GM23248 (cell line): ENCODE measurements around the gene OR6X1. TPM values are rescaled to one million over a fixed set of nuclear protein-coding genes. Genes with fewer than 3 reads are reported as not detected.
"Not testable (repeated sequence)": the region's sequence is repeated elsewhere in the genome, so short reads cannot be mapped to it uniquely, and the experiment has no call there.

Experiments used
- DNase-seq: peaks from one replicate; pipeline ENCODE4 v3.0.0-alpha.2; 2015
- H2AFZ ChIP-seq: fragments of 200-600 bp; sonication (generic); 2 replicates; pipeline ENCODE4 v1.6.1; 2016; ENCODE audit warnings: antibody characterized with exemption
- H3F3A ChIP-seq: fragments of 200-600 bp; sonication (generic); 2 replicates; pipeline ENCODE4 v1.6.1; 2016; ENCODE audit warnings: mild to moderate bottlenecking, antibody characterized with exemption, mixed run types; ENCODE audit not compliant: insufficient read depth
- H3K27ac ChIP-seq: fragments of 200-600 bp; sonication (generic); 2 replicates; pipeline ENCODE4 v1.5.1; 2016; ENCODE audit warnings: mild to moderate bottlenecking
- H3K27me3 ChIP-seq: fragments of 200-600 bp; sonication (generic); replicated peaks from 2 replicates; pipeline ENCODE4 v1.6.1; 2016; ENCODE audit warnings: mild to moderate bottlenecking; ENCODE audit not compliant: insufficient read depth
- H3K36me3 ChIP-seq: fragments of 200-600 bp; sonication (generic); 2 replicates; pipeline ENCODE4 v1.6.1; 2016; ENCODE audit warnings: low read depth, mild to moderate bottlenecking
- H3K4me1 ChIP-seq: fragments of 200-600 bp; sonication (generic); 2 replicates; pipeline ENCODE4 v1.6.1; 2016; ENCODE audit warnings: mild to moderate bottlenecking; ENCODE audit not compliant: insufficient read depth
- H3K4me2 ChIP-seq: fragments of 200-600 bp; sonication (generic); one replicate; pipeline ENCODE4 v1.6.1; 2016; ENCODE audit warnings: mild to moderate bottlenecking; ENCODE audit not compliant: unreplicated experiment
- H3K4me3 ChIP-seq: fragments of 200-600 bp; sonication (generic); 2 replicates; pipeline ENCODE4 v1.5.1; 2016; ENCODE audit warnings: mild to moderate bottlenecking
- H3K79me2 ChIP-seq: fragments of 200-600 bp; sonication (generic); 2 replicates; pipeline ENCODE4 v1.6.1; 2016; ENCODE audit warnings: mild to moderate bottlenecking; ENCODE audit not compliant: insufficient read depth
- H3K9ac ChIP-seq: fragments of 200-600 bp; sonication (generic); 2 replicates; pipeline ENCODE4 v1.6.1; 2016; ENCODE audit warnings: mild to moderate bottlenecking
- H3K9me2 ChIP-seq: fragments of 200-600 bp; sonication (generic); 2 replicates; pipeline ENCODE4 v1.6.1; 2016; ENCODE audit warnings: mixed run types, mild to moderate bottlenecking, moderate library complexity; ENCODE audit not compliant: insufficient read depth
- H3K9me3 ChIP-seq: fragments of 200-600 bp; sonication (generic); one replicate; pipeline ENCODE4 v1.6.1; 2017; ENCODE audit warnings: low read depth
- H4K20me1 ChIP-seq: fragments of 200-600 bp; sonication (generic); 2 replicates; pipeline ENCODE4 v1.6.0; 2016; ENCODE audit not compliant: insufficient read depth
- EZH2 ChIP-seq: fragments of 200-600 bp; sonication (generic); IDR thresholded peaks from 2 replicates; pipeline ENCODE4 v1.6.1; 2018; ENCODE audit warnings: antibody characterized with exemption, mild to moderate bottlenecking; ENCODE audit not compliant: insufficient read depth, poor library complexity, severe bottlenecking
- EZH2phosphoT487 ChIP-seq: fragments of 200-600 bp; sonication (generic); IDR thresholded peaks from 2 replicates; pipeline ENCODE4 v1.6.1; 2018; ENCODE audit warnings: antibody characterized with exemption, moderate library complexity, mild to moderate bottlenecking, low read depth; ENCODE audit not compliant: insufficient read depth
- WGBS, 2 experiments: methylation state at CpG; one replicate each; pipeline ENCODE4 v1.1.6; 2015 to 2017; ENCODE audit warnings: low lambda C conversion rate in 2 of 2, low coverage in 1 of 2; ENCODE audit errors: missing lambda C conversion rate in 2 of 2; 5-methylcytosine and 5-hydroxymethylcytosine counted together
- in situ Hi-C: fragments of 300-500 bp; cut with MboI; formaldehyde crosslinking; loops from 2 replicates; pipeline ENCODE4 v1.15.0; 2020
- polyA plus RNA-seq: library from polyadenylated mRNA; unstranded; fragments of >200 nt; fragmentation: Nextera tagmentation; extraction: Ambion mirVana; gene quantifications from 2 replicates; pipeline ENCODE4 v1.2.1, GENCODE V29; 2016
- total RNA-seq: library from RNA; depleted of rRNA; stranded (reverse); fragments of >200 nt; shearing (Covaris generic); gene quantifications from 2 replicates; pipeline ENCODE4 v1.2.3, GENCODE V29; 2014

Gene OR6X1
- total and polyA plus RNA-seq, 2 experiments from 2014 or later: not detected

GRCh38 chr11:123718469-123718868, 35.8 kb downstream of the OR6X1 start:
- Histone ChIP-seq H3K27ac (no peak overlapping the region), H2AFZ (no peak overlapping the region), H3K79me2 (no peaks in the 10 kb centered on the region), H3K9me2 (no peaks in the 10 kb centered on the region), H3K4me1 (no peaks in the 10 kb centered on the region), H4K20me1 (no peaks in the 10 kb centered on the region), H3K36me3 (0 out of 2 replicates have a peak, but pooled peaks cover 5% of the 10 kb centered on the region), H3K4me3 (no peak overlapping the region), H3K4me2 (no peak overlapping the region), H3K9ac (no peak overlapping the region), H3F3A (no peaks in the 10 kb centered on the region), H3K9me3 (no peaks in the 10 kb centered on the region), H3K27me3 (peaks cover 18% of the 10 kb centered on the region)
- in situ Hi-C loops: no loop called here
- 91 to 93% methylated on average over 4 of the region's 4 CpGs for WGBS, 2 experiments
- DNase-seq: no peak
- TF ChIP-seq EZH2 (no peak), EZH2phosphoT487 (no peak)

DNA sequence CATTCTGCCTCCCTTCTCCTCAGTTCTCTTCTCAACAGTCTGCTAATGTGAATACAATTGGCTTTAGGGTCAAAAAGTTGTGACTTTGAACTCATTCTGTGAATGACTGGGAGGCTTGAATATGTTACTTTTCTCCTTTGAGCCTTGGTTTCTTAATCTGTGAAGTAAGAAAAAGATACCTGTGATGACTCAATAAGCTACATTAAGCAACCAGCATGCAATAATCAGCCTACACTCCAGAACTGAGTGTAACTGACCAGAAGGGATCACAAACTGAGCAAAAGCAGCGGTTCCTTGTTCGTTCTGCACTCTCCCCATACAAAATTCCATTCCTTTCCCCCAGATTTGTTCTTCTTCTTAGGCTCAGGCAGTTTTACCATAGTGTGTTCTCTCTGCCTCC, 36.3 kb downstream of the OR6X1 start:
- TF ChIP-seq EZH2phosphoT487 (no peak), EZH2 (no peak)
- no peaks in the 10 kb centered on the region for H3K9me3 ChIP-seq
- no peak overlapping the region for H3K4me2 ChIP-seq
- H3K4me3 ChIP-seq: no peak overlapping the region
- H4K20me1 ChIP-seq: no peaks in the 10 kb centered on the region
- DNase-seq: no peak
- H3K36me3 ChIP-seq: 0 out of 2 replicates have a peak, but pooled peaks cover under 1% of the 10 kb centered on the region
- in situ Hi-C loops: no loop called here
- WGBS, 2 experiments: 78 to 81% methylated on average over 2 of the region's 2 CpGs
- no peak overlapping the region for H3K27ac ChIP-seq
- H3K9ac ChIP-seq: no peak overlapping the region
- no peaks in the 10 kb centered on the region for H3K9me2 ChIP-seq
- no peaks in the 10 kb centered on the region for H3K79me2 ChIP-seq
- peaks cover 18% of the 10 kb centered on the region for H3K27me3 ChIP-seq
- H2AFZ ChIP-seq: no peak overlapping the region
- H3F3A ChIP-seq: no peaks in the 10 kb centered on the region
- no peaks in the 10 kb centered on the region for H3K4me1 ChIP-seq

DNA sequence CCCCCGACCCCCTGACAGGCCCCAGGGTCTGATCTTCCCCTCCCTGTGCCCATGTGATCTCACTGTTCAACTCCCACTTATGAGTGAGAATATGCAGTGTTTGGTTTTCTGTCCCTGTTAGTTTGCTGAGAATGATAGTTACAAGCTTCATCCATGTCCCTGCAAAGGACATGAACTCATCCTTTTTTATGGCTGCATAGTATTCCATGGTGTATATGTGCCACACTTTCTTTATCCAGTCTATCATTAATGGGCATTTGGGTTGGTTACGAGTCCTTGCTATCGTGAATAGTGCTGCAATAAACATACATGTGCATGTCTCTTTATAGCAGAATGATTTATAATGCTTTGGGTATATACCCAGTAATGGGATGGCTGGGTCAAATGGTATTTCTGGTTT, 41.7 kb downstream of the OR6X1 start:
- in situ Hi-C loops, H3K4me1 ChIP-seq, H4K20me1 ChIP-seq, H3K4me3 ChIP-seq, DNase-seq, H3K36me3 ChIP-seq, H3K9me2 ChIP-seq, H3K79me2 ChIP-seq, H3K9ac ChIP-seq, H2AFZ ChIP-seq, H3K9me3 ChIP-seq, H3F3A ChIP-seq, H3K4me2 ChIP-seq, H3K27ac ChIP-seq: not testable (repeated sequence)
- 22 to 25% methylated on average over 3 of the region's 3 CpGs for WGBS, 2 experiments
- peaks cover 25% of the 10 kb centered on the region for H3K27me3 ChIP-seq

GRCh38 chr11:123707606-123708205, 46.6 kb downstream of the OR6X1 start:
- Histone ChIP-seq H3K4me1 (no peaks in the 10 kb centered on the region), H3F3A (no peaks in the 10 kb centered on the region), H3K4me3 (no peak overlapping the region), H4K20me1 (no peaks in the 10 kb centered on the region), H2AFZ (no peak overlapping the region), H3K9ac (no peak overlapping the region), H3K27ac (no peak overlapping the region), H3K9me3 (no peaks in the 10 kb centered on the region), H3K9me2 (no peaks in the 10 kb centered on the region), H3K79me2 (no peaks in the 10 kb centered on the region), H3K36me3 (no peaks in the 10 kb centered on the region), H3K4me2 (no peak overlapping the region), H3K27me3 (peaks cover 6% of the 10 kb centered on the region)
- peak; percentile 81 for DNase-seq
- TF ChIP-seq EZH2: no peak
- no peak for TF ChIP-seq EZH2phosphoT487
- in situ Hi-C loops: no loop called here
- 3% methylated on average over 8 of the region's 8 CpGs for WGBS, 2 experiments

DNA sequence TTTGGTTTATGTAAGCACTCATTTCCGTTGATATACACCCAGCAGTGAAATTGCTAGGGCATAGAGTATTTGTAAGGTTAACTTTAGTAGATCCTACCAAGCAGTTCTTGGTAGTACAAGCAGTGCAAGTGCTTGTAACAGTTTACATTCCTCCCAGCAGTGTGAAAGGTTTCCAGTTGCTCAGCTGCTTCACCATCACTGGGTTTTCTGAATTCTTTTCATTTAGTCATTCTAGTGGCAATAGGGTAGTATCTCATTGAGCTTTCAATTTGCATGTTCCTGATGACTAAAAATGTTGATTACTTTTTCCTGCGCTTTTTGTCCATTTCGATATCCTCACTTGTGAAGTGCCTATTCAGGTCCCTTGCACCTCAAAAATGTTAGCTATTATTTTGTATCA, 47.1 kb downstream of the OR6X1 start:
- 79 to 94% methylated on average over 3 of the region's 3 CpGs for WGBS, 2 experiments

More for the DNA sequence above, 47.1 kb downstream of the OR6X1 start:
- in situ Hi-C loops: no loop called here
- Histone ChIP-seq H3K27me3 (peaks cover 10% of the 10 kb centered on the region), H3K9me2 (no peaks in the 10 kb centered on the region), H3K79me2 (no peaks in the 10 kb centered on the region), H3K27ac (no peak overlapping the region), H3K4me1 (no peaks in the 10 kb centered on the region), H3K36me3 (no peaks in the 10 kb centered on the region), H3K4me3 (no peak overlapping the region), H2AFZ (no peak overlapping the region), H3F3A (no peaks in the 10 kb centered on the region), H3K4me2 (no peak overlapping the region), H4K20me1 (no peaks in the 10 kb centered on the region), H3K9me3 (no peaks in the 10 kb centered on the region), H3K9ac (no peak overlapping the region)
- TF ChIP-seq EZH2 (no peak), EZH2phosphoT487 (no peak)
- no peak for DNase-seq
